ENCODE data around the gene F3.

GRCh38 chr1:94524531-94524930 lies 17.0 kb downstream of the F3 start:
- no peak for TF ChIP-seq PTRF (tag; IDR thresholded peaks at IDR 0.05)
- no peak for TF ChIP-seq EZH2 (IDR thresholded peaks at IDR 0.05; ENCODE audit: borderline replicate concordance, low read depth, low read length)
- no peak for TF ChIP-seq CTBP1 (IDR thresholded peaks at IDR 0.05; ENCODE audit: borderline replicate concordance)
- TF ChIP-seq E2F4 (CRISPR knock-in tag; IDR thresholded peaks at IDR 0.05; ENCODE audit: low read depth), result no peak
- TF ChIP-seq JUND (IDR thresholded peaks at IDR 0.05; ENCODE audit: borderline replicate concordance, low read depth, low read length), result no peak
- no peak for TF ChIP-seq JUND (tag; IDR thresholded peaks at IDR 0.05; ENCODE audit: borderline replicate concordance, low read depth, low read length)

All from K562 (cell line).